Thymus (tissue), 11 donors: ENCODE measurements around the gene BCAR3. TPM values are rescaled to one million over a fixed set of nuclear protein-coding genes. Genes with fewer than 3 reads are reported as not detected.

Experiments
- DNase-seq, 9 donors: peaks; one replicate each; pipeline ENCODE4 v3.0.0-alpha.2; 2013; ENCODE audit warnings: low spot score in 9 of 9, low read depth in 6 of 9, missing footprints in 1 of 9
- H3K27ac ChIP-seq, 2 donors: one replicate each; pipeline ENCODE4 v1.5.1; 2013; ENCODE audit warnings: control low read depth in 1 of 2, low read depth in 1 of 2, low read length in 1 of 2, mild to moderate bottlenecking in 1 of 2, moderate library complexity in 1 of 2
- H3K27me3 ChIP-seq, 2 donors: one replicate each; pipeline ENCODE4 v1.5.1; 2013; ENCODE audit warnings: low read length in 1 of 2; ENCODE audit not compliant: control insufficient read depth in 2 of 2, insufficient read depth in 1 of 2
- H3K36me3 ChIP-seq, 2 donors: one replicate each; pipeline ENCODE4 v1.5.1; 2013; ENCODE audit warnings: low read length in 1 of 2, mild to moderate bottlenecking in 1 of 2, moderate library complexity in 1 of 2; ENCODE audit not compliant: control insufficient read depth in 2 of 2, insufficient read depth in 2 of 2
- H3K4me1 ChIP-seq, 2 donors: one replicate each; pipeline ENCODE4 v1.5.1; 2013; ENCODE audit warnings: low read length in 2 of 2; ENCODE audit not compliant: control insufficient read depth in 2 of 2, insufficient read depth in 2 of 2
- H3K4me3 ChIP-seq, 2 donors: one replicate each; pipeline ENCODE4 v1.5.1; 2013; ENCODE audit warnings: low read length in 2 of 2, control low read depth in 1 of 2, mild to moderate bottlenecking in 1 of 2
- H3K9me3 ChIP-seq, 2 donors: one replicate each; pipeline ENCODE4 v1.5.1; 2013; ENCODE audit warnings: low read length in 1 of 2, mild to moderate bottlenecking in 1 of 2; ENCODE audit not compliant: control insufficient read depth in 2 of 2, insufficient read depth in 1 of 2
- WGBS: extraction: QIAGEN DNeasy Blood & Tissue Kit; methylation state at CpG from one replicate; pipeline ENCODE4 v1.1.7; 2013; 5-methylcytosine and 5-hydroxymethylcytosine counted together
- polyA plus RNA-seq: library from polyadenylated mRNA; stranded (reverse); fragments of 200-250 nt; gene quantifications from one replicate; pipeline ENCODE4 v1.2.3, GENCODE V29; 2013
- total RNA-seq: library from RNA; stranded (reverse); fragments of 120-200 nt; gene quantifications from one replicate; pipeline ENCODE4 v1.2.4, GENCODE V29; 2013
- donor health status: healthy.

The BCAR3 gene
- total and polyA plus RNA-seq, 2 donors: 7.9 to 10.5 TPM

GRCh38 chr1:93670141-93670540, 11.5 kb downstream of the BCAR3 start:
- H3K27ac ChIP-seq: no peak overlapping the region
- DNase-seq: peak in 2 of 9 donors; percentile 7 to 21

GRCh38 chr1:93669369-93669768, 12.3 kb downstream of the BCAR3 start:
- no peak for DNase-seq
- Histone ChIP-seq H3K36me3 (no peaks in the 10 kb centered on the region), H3K27me3 (no peaks in the 10 kb centered on the region), H3K9me3 (no peaks in the 10 kb centered on the region), H3K4me3 (no peak overlapping the region), H3K4me1 (peaks cover 0 to 18% of the 10 kb centered on the region in 2 donors), H3K27ac (no peak overlapping the region)
- 95% methylated on average over 4 of the region's 4 CpGs for WGBS

More at GRCh38 chr1:93670141-93670540, 11.5 kb downstream of the BCAR3 start:
- Histone ChIP-seq H3K4me3 (no peak overlapping the region), H3K4me1 (peaks cover 0 to 20% of the 10 kb centered on the region in 2 donors), H3K9me3 (no peaks in the 10 kb centered on the region), H3K27me3 (no peaks in the 10 kb centered on the region), H3K36me3 (no peaks in the 10 kb centered on the region)
- WGBS: 95% methylated on average over 1 of the region's 1 CpG

- WGBS: 97% methylated on average over 5 of the region's 5 CpGs
- DNase-seq: no peak
- H3K4me1 ChIP-seq: peaks cover 0 to 18% of the 10 kb centered on the region in 2 donors
- no peaks in the 10 kb centered on the region for H3K27me3 ChIP-seq
- H3K36me3 ChIP-seq: no peaks in the 10 kb centered on the region
- no peak overlapping the region for H3K27ac ChIP-seq
- H3K4me3 ChIP-seq: no peak overlapping the region
- H3K9me3 ChIP-seq: no peaks in the 10 kb centered on the region
These were observed 12.7 kb downstream of the BCAR3 start for GRCh38 chr1:93668951-93669350.

- 98% methylated on average over 5 of the region's 5 CpGs for WGBS
- DNase-seq: no peak
- Histone ChIP-seq H3K36me3 (no peaks in the 10 kb centered on the region), H3K4me3 (no peak overlapping the region), H3K27me3 (no peaks in the 10 kb centered on the region), H3K27ac (no peak overlapping the region), H3K4me1 (peaks cover 0 to 18% of the 10 kb centered on the region in 2 donors), H3K9me3 (no peaks in the 10 kb centered on the region)
These were observed 13.5 kb downstream of the BCAR3 start for GRCh38 chr1:93668121-93668520.

GRCh38 chr1:93667642-93668041, 14.0 kb downstream of the BCAR3 start:
- Histone ChIP-seq H3K27ac (no peak overlapping the region), H3K27me3 (no peaks in the 10 kb centered on the region), H3K4me1 (peaks cover 0 to 15% of the 10 kb centered on the region in 2 donors), H3K9me3 (no peaks in the 10 kb centered on the region), H3K4me3 (no peak overlapping the region), H3K36me3 (no peaks in the 10 kb centered on the region)
- DNase-seq: no peak
- WGBS: 98% methylated on average over 4 of the region's 4 CpGs

- H3K4me1 ChIP-seq: peaks cover 0 to 9% of the 10 kb centered on the region in 2 donors
These were observed 14.8 kb downstream of the BCAR3 start for GRCh38 chr1:93666613-93667384.

GRCh38 chr1:93665015-93665414, 16.6 kb downstream of the BCAR3 start:
- 87% methylated on average over 3 of the region's 3 CpGs for WGBS
- Histone ChIP-seq H3K27me3 (no peaks in the 10 kb centered on the region), H3K4me1 (peaks cover 0 to 2% of the 10 kb centered on the region in 2 donors), H3K36me3 (no peaks in the 10 kb centered on the region), H3K9me3 (no peaks in the 10 kb centered on the region), H3K4me3 (no peak overlapping the region), H3K27ac (no peak overlapping the region)
- DNase-seq: no peak

More at GRCh38 chr1:93666613-93667384, 14.8 kb downstream of the BCAR3 start:
- Histone ChIP-seq H3K4me3 (no peak overlapping the region), H3K36me3 (no peaks in the 10 kb centered on the region), H3K27ac (no peak overlapping the region), H3K27me3 (no peaks in the 10 kb centered on the region), H3K9me3 (no peaks in the 10 kb centered on the region)
- DNase-seq: no peak
- WGBS: 93% methylated on average over 14 of the region's 14 CpGs

GRCh38 chr1:93663208-93663614, 18.4 kb downstream of the BCAR3 start:
- Histone ChIP-seq H3K27ac (no peak overlapping the region), H3K9me3 (no peaks in the 10 kb centered on the region), H3K36me3 (no peaks in the 10 kb centered on the region), H3K4me3 (no peak overlapping the region), H3K27me3 (no peaks in the 10 kb centered on the region), H3K4me1 (no peaks in the 10 kb centered on the region)
- no peak for DNase-seq
- 91% methylated on average over 2 of the region's 2 CpGs for WGBS

GRCh38 chr1:93662481-93663207, 19.0 kb downstream of the BCAR3 start:
- Histone ChIP-seq H3K27me3 (no peaks in the 10 kb centered on the region), H3K4me3 (no peak overlapping the region), H3K9me3 (no peaks in the 10 kb centered on the region), H3K27ac (no peak overlapping the region), H3K4me1 (no peaks in the 10 kb centered on the region), H3K36me3 (no peaks in the 10 kb centered on the region)
- 89% methylated on average over 7 of the region's 7 CpGs for WGBS
- no peak for DNase-seq
